GOT3 (cell line): ENCODE results near the gene TOMM70.
"Not testable (repeated sequence)": the region's sequence is repeated elsewhere in the genome, so short reads cannot be mapped to it uniquely, and the experiment has no call there.

Experiments
- DNase-seq: peaks from one replicate; lab custom pipeline; 2025; ENCODE audit warnings: mixed read lengths; lab: John Stamatoyannopoulos, UW

Gene TOMM70

GRCh38 chr3:100361897-100362296 lies 39.0 kb downstream of the TOMM70 start:
- no peak for DNase-seq

GRCh38 chr3:100360757-100361496 lies 40.0 kb downstream of the TOMM70 start:
- DNase-seq = no peak

GRCh38 chr3:100359035-100359434 lies 41.9 kb downstream of the TOMM70 start:
- no peak for DNase-seq

- DNase-seq = no peak
Observed at GRCh38 chr3:100358413-100358812, 42.5 kb downstream of the TOMM70 start.

- DNase-seq = no peak
Observed at GRCh38 chr3:100354850-100355249, 46.0 kb downstream of the TOMM70 start.

GRCh38 chr3:100352296-100353231 lies 48.3 kb downstream of the TOMM70 start:
- DNase-seq = no peak

- not testable (repeated sequence) for DNase-seq
Observed at GRCh38 chr3:100351770-100352169, 49.1 kb downstream of the TOMM70 start.

GRCh38 chr3:100348727-100349126 lies 52.2 kb downstream of the TOMM70 start:
- no peak for DNase-seq

- DNase-seq = no peak
Observed at GRCh38 chr3:100340527-100340926, 60.4 kb downstream of the TOMM70 start.

- DNase-seq = no peak
Observed at GRCh38 chr3:100339786-100340185, 61.1 kb downstream of the TOMM70 start.

- DNase-seq = no peak
Observed at GRCh38 chr3:100338911-100339310, 62.0 kb downstream of the TOMM70 start.

GRCh38 chr3:100336229-100336628 lies 64.7 kb downstream of the TOMM70 start:
- not testable (repeated sequence) for DNase-seq

GRCh38 chr3:100335434-100335833 lies 65.5 kb downstream of the TOMM70 start:
- DNase-seq = no peak

GRCh38 chr3:100334488-100335351 lies 66.2 kb downstream of the TOMM70 start, which contains the start of gene NIT2:
Gene NIT2 (plus strand): TSS chr3:100334757. CDS start chr3:100334792, 35 bp downstream.
- DNase-seq = peak; percentile 27

- DNase-seq = no peak
Observed at GRCh38 chr3:100333970-100334487, 66.9 kb downstream of the TOMM70 start.

GRCh38 chr3:100333051-100333450 lies 67.8 kb downstream of the TOMM70 start:
- no peak for DNase-seq

- no peak for DNase-seq
Observed at GRCh38 chr3:100331660-100332059, 69.2 kb downstream of the TOMM70 start.

GRCh38 chr3:100330651-100331050 lies 70.2 kb downstream of the TOMM70 start:
- no peak for DNase-seq

- DNase-seq = no peak
Observed at GRCh38 chr3:100329800-100330489, 70.9 kb downstream of the TOMM70 start.

- not testable (repeated sequence) for DNase-seq
Observed at GRCh38 chr3:100327377-100327776, 73.5 kb downstream of the TOMM70 start.

GRCh38 chr3:100325827-100326226 lies 75.1 kb downstream of the TOMM70 start:
- no peak for DNase-seq
